CD4-positive, alpha-beta T cell treated with Interleukin-10 for 1 hour (primary cell): Measurements from ENCODE around the gene HPCAL4.

Source experiments
- DNase-seq: peaks from one replicate; pipeline ENCODE4 v3.0.0-alpha.2; 2020

HPCAL4 gene

DNA sequence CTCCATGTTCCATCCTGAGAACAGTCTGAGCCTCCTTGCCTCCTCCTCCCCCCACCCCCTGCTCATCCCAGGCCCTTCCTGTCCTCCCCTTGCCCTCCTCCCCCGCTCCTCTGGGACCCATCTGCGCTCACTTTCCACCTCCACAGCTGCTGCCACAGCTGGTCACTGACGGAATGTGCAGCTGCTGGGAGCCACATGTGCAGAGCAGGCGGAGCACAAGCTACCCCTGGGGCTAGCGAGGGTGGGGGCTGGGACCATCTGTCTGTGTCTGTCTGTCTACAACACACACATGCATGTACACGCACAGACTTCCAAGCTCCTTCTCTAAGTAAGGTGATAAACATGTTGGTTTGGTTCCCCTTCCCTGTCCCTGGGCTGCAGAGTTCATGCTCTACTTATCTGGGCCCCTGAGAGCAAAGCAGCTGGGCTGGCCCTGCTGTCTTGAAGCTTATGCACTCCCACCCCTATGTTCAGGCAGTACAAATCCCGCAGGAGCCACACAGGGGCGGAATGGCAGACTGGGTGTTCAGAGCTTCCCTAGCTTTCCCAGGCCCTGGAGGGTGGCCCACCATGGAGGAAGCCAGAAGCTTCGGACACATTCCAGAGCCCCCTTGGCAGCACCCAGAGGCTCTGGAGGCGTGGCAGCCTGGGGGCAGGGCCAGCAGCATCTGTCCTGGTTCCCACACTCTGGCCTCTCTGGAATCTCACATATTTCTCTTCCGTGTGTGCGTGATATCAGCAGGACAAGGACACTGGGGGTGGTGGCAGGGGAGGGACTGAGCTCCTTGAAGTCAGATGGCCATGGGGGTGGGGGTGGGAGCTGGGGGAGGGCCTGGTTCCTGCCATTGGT is 44.8 kb downstream of the HPCAL4 start:
- DNase-seq = no peak

DNA sequence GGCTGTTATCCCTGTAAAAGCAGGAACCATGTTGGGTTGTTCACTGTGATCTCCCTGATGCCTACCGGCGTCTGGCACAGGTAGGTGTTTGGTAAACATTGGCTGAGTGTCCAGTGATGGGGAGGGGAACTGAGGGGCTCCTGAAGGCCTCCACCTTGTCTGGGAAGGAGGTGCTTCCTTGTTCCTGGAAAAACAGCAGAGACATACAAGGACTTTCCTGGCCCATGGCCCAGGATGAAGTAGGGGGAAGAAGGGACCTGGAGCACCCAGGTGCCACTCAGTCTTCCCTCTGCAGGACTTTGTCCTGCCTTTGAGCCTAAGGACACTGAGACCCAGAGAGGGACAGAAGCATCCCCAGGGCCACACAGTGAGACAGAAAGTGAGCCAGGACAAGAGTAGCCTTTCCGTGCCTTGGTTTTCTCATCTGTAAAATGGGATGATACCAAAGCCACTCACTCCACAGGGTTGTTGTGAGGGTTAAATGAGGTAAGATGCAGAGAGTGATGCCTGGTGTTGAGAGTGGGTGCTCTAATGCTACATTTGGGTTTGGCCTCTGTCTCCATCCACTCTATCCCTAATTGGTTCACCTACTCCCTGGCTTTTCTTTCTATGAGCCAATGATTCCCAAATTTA is 45.7 kb downstream of the HPCAL4 start:
- DNase-seq = no peak

DNA sequence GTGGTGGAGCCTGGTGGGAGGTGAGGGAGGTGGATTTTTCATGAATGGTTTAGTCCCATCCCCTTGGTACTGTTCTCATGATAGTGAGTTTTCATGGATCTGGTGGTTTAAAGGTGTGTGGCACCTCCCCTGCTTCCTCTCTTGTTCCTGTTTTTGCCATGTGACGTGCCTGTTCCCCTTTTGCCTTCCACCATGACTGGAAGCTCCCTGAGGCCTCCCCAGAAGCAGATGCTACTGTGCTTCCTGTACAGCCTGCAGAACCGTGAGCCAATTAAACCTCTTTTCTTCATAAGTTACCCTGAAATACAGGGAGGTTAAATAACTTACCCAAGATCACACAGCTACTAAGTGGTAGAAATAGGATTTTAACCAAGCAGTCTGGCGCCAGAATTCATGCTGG is 47.5 kb downstream of the HPCAL4 start:
- no peak for DNase-seq

DNA sequence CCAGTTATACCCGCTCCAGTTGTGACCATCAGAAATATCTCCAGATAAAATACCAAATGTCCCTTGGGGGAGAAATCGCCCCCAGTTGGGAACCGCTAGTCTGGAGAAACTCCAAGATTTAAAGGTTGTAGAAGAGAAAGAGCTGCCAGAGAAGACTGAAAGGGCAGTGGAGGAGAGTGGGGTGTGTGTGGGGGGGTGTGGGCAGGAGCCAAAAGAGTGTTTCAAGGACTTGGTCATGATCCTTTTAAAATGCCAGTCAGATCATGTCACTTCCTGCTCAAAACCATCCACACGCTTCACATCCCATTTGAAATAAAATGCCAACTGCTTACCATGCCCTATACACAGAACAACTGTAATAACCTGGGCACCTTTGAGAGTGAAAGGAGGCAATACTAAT is 48.4 kb downstream of the HPCAL4 start:
- no peak for DNase-seq

DNA sequence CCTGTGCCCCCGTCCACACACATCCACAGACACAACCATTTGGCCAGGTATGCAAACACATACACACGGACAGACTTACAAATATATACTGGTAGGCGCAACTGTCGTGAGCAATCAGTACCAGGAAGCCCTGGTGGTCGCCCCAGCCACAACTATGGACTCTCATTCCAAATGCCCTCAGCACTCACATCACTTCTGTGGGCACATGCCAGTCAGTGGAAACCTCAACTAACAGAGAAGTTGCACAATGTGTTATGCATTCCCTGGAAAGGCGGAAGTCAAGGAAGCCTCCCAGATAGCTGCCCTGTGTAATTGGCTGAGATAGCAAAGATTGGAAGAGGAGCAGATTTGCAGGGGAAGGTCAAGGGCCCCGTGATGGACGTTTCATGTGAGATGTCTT is 50.4 kb downstream of the HPCAL4 start:
- no peak for DNase-seq

DNA sequence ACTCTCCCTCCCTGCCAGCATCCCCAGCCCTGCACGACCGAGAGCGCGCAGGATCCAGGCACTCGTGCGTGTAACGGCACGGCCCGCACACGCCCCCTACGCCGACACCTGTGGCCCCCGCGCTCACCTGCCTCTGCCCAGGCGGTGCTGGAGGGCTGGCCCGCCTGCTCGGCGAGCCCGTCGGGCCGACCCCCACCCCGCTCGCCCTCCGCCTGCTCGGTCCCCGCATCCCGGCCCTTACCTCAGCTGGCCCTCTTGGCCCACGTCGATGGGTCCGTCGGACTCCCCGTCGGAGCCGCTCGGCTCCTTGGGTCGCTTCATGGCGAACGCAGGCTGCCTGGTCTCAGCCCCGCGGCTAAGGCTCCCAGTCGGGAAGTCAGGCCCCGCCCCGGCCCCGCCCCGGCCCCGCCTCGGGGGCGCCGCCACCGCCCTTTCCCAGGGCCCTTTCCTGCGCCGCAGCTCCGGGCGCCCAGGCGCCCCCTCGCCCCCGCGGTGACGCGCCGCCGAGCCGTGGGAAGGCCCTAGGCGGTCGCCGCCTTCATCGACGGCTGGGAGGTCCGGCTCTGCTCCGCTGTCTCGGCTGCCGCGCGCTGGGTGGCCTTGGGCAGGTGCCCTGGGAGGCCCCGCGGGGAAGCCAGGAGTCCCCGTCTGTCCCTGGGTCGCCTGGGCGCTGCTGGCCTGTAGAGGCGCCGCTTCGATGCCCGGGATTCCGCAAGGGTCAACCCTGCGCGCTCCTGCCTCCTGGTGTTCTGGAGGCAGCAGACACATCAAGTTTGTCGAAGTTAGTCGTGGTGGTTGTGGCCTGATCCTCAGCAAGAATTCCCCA is 51.7 kb downstream of the HPCAL4 start, which contains the start of gene HEYL:
TSS of gene HEYL (minus strand) at position 339 of the 826 bp plus-strand sequence. CDS start at position 321, 18 bp downstream.
- peak; percentile 64 for DNase-seq

DNA sequence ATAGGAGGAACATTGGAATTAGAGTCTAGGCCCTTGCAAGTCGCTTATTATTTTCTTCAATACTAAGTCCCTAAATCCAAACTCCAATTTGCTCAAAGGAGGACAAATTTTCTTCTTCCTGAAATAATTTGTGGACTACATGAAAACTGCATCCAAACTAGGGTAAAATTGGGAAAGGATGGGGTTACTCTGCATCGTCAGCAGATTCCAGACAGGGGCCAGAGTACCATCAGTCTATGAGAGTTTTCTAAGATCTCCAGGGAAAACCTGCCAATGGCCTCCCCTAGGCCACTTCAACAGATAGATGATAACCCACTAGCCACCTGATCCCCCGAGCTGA is 52.3 kb downstream of the HPCAL4 start:
- DNase-seq = no peak

DNA sequence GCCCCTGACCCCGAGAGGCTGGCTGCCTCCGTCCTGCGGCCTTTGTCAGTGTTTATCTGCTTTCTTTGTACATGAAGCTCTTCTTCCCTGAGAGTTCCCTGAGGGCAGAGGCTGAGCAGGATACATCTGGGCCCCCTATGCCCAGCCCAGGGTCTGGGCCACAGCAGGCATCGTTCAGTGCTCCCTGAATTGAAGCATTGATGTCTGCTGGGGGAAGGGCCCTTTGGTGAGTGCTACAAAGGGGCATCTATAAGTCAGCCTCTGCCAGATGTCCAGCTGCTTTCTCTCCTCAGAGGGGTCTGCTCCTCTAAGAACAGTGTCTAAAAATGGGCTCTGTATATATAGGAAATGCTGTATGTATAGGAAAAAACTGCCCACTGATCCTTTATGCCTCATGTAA is 53.9 kb downstream of the HPCAL4 start:
- DNase-seq = no peak

DNA sequence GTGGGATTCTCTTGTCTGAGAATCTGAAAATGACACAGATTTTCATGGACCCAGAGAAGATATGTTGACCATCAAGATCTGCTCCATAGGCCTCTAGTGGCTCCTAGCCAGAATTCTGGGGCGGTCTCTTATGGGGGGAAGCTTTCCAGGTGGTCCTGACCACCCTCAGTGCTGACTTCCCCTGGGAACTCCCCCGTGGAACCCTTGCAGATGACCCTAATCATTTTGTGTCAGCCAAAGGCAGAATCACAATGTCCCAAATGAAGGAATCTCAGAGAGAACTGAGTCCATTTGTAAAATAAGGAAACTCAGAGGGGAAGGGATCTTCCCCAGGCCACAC is 55.4 kb downstream of the HPCAL4 start:
- no peak for DNase-seq

DNA sequence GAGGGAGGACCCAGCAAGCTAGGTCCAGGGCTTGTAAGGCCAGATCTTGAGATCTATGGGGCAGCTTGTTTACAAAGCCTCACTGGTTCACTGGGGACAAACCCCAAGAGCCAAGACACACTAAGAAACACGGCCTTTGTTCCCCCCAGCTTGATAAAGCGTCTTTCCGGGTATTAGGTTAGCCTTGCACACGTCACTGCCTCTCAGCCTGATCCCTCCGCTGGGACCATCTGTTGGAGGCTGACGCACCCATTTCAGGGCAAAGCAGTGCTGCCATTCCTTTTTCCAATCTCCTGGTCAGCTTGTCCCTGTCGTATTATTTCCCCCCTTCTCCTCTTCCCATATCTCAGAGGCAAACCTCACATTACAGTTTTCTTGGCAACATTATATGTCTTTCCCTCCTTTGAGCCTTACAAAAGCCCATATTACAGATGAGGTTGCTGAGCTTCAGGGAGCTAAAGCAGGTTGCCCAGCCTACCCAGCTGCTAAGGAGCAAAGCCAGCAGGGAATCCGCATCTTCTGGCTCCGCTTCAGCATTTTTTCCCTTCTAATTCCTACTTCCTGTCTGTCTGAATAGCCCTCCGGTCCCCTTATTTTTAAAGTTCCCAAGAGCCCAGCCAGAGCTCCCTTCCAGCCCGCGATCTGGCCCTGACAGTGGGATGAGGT is 55.9 kb downstream of the HPCAL4 start:
- no peak for DNase-seq

DNA sequence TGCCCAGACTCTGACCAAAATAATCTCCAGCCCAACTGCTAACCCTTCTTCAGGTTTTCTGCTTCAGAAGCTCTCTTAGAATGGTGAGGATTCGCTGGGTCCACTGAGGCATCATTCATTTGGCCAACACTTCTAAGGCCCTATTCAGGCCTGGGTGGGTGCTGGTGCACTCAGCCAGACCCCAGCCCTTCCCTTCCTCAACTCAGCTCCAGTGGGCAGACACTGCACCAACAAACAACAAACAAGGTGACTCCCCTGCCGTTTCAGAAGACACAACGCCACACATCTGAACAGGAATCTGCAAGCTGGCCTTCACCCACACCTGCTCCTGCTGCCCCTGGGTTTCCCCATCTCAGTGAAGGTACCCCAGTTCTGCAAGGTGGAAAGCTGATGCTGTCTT is 57.8 kb downstream of the HPCAL4 start:
- DNase-seq = no peak

DNA sequence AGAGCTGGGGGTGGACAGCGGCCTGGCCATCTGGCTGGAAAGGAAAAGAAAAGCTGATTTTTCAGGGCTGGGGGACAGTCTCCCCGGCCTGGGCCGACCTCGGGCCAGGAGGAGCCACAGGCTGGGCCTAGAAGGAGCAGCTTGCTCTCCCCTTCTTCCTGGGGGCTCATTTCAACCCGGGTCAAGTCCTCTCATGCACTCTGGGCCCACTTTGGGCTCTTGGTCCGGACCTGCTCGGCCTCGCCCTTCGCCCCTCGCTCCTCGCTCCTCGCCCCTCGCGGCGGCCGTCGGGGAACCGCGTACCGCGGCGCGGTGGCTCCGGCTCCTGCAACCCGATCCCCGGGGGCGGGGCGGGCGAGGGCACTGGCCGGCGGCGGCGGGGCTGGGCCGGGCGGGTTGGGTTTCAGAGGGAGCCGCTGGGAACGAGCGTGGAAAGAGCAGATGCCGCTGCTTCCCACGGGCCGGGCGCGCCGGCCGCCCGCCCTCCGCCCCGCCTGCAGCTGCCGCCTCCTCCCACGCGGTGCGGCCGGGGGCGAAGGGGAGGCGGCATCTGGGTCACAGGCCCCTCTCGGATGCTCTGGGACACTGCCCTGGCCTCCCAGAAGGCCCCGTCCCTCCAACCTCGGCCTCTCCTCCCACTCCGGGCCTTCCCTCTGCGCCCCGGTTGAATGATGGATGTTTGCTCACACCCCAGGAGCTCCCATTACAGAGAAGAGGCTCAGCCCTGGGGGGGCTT is 58.4 kb downstream of the HPCAL4 start:
- DNase-seq = no peak

DNA sequence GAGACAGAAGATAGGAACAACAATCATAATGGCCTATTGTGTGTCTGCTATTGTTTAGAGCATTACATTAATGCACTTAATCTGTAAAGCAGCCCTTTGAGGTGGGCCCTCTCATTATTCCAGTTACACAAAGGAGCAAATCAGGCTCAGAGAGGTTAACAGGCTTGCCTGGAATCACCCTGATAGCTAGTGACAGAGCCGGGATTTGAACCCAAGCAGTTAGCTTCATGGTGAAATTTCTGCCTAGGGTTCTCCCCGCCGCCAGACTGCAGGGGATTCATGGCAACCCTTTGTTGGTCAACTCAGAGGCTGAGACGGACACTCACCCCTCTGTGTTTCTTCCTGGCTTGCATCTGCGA is 58.9 kb downstream of the HPCAL4 start:
- DNase-seq = no peak

DNA sequence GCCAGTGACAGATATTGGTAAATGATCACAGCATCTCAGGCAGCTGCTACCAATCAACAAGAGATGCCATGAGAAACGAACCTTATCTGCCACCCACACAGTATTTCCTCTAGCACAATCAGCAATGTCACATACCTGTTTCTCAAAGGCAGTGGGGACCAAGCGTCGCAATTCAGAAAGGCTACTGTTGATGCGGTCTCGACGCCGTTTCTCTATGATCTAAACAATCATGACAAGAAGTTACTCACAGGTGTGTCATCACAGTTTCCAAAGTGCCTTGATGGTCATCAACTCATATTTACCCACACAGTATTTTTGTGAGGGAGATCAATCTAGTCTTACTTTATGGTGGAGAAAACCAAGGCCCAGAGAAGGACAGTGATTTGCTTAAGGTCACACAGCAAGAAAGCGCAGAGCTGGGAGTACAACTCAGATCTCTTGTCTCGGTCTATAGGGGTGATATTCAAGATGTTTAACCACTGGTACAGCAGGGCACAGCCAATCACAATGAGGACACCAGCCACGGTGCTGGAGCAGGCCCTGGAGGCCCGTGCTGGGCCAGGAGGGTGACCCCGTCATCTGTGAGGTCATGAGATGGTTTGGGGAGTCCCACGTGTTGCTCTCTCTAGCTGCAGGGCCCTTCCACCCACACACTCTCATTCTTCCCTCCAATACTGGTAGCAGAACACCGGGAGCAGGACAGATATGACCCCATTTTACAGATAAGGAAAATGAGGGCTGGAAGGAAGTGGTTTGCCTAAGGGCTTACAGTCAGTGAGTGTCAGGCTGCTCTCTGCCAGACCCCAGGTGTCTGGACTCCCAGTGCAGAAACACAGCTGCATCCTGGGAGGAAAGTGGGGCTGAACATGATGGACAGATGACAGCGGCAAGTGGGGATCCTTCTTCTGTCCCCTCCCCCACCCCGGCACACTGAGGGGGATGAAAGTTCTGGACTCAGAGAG is 59.6 kb downstream of the HPCAL4 start:
- DNase-seq = no peak

DNA sequence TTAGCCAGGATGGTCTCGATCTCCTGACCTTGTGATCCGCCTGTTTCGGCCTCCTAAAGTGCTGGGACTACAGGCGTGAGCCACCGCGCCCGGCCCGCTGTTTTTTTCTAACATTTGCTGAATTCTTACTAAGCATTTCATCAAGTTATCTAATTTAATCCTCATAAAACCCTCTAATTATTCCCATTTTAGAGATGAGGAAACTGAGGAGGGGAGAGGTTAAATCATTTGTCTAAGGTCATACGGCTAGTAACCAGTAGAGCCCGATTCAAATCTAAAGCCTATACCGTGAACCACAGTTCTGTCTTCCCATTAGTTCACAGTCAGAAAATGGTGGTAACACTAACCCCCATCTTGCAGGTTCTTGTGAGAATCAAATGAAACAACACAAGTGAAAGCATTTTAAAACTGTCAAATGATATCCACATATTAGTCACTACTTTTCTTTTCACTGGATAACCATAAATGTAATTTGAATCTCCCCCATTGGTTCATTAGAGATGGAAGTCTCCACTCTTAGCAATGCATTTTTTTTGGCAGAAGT is 62.4 kb downstream of the HPCAL4 start:
- DNase-seq = no peak
